H9 (cell line): ENCODE results near the gene CDC6. TPM values are rescaled to one million over a fixed set of nuclear protein-coding genes. Genes with fewer than 3 reads are reported as not detected.

Source experiments
- DNase-seq: peaks from one replicate; pipeline ENCODE4 v3.0.0-alpha.2; 2017
- H2AFZ ChIP-seq: one replicate; pipeline ENCODE4 v1.6.1; 2013; ENCODE audit warnings: mild to moderate bottlenecking, low read length, control low read depth, moderate library complexity
- H2AK5ac ChIP-seq: 2 replicates; pipeline ENCODE4 v1.6.1; 2013; ENCODE audit warnings: low read length, control low read depth, mixed read lengths; ENCODE audit not compliant: insufficient read length
- H2BK120ac ChIP-seq: one replicate; pipeline ENCODE4 v1.6.1; 2013; ENCODE audit warnings: low read depth, mild to moderate bottlenecking, low read length, control low read depth, inconsistent platforms; ENCODE audit not compliant: poor library complexity, severe bottlenecking
- H2BK12ac ChIP-seq: 2 replicates; pipeline ENCODE4 v1.6.1; 2013; ENCODE audit warnings: low read length, control low read depth, mixed read lengths, low read depth; ENCODE audit not compliant: insufficient read length
- H2BK15ac ChIP-seq: 2 replicates; pipeline ENCODE4 v1.6.1; 2013; ENCODE audit warnings: low read depth, low read length, control low read depth
- H2BK20ac ChIP-seq: one replicate; pipeline ENCODE4 v1.6.1; 2013; ENCODE audit warnings: low read depth, mild to moderate bottlenecking, low read length, control low read depth, inconsistent platforms; ENCODE audit not compliant: poor library complexity, severe bottlenecking
- H2BK5ac ChIP-seq: 2 replicates; pipeline ENCODE4 v1.6.1; 2013; ENCODE audit warnings: low read length, control low read depth, mixed read lengths; ENCODE audit not compliant: insufficient read length
- H3K14ac ChIP-seq: 2 replicates; pipeline ENCODE4 v1.6.1; 2013; ENCODE audit warnings: low read length, control low read depth; ENCODE audit not compliant: insufficient read depth
- H3K18ac ChIP-seq: 2 replicates; pipeline ENCODE4 v1.6.1; 2013; ENCODE audit warnings: low read depth, mild to moderate bottlenecking, mixed read lengths, low read length, control low read depth; ENCODE audit not compliant: insufficient read length
- H3K23ac ChIP-seq: 2 replicates; pipeline ENCODE4 v1.6.1; 2013; ENCODE audit warnings: low read length, control low read depth, mixed read lengths, low read depth; ENCODE audit not compliant: insufficient read length
- H3K23me2 ChIP-seq: 2 replicates; pipeline ENCODE4 v1.6.1; 2013; ENCODE audit warnings: low read depth, mild to moderate bottlenecking, mixed read lengths, low read length, control low read depth; ENCODE audit not compliant: insufficient read length, poor library complexity, severe bottlenecking
- H3K27ac ChIP-seq: 2 replicates; pipeline ENCODE4 v1.5.1; 2013; ENCODE audit warnings: low read length, control low read depth, mixed read lengths, low read depth; ENCODE audit not compliant: insufficient read length
- H3K27me3 ChIP-seq: 2 replicates; pipeline ENCODE4 v1.6.1; 2013; ENCODE audit warnings: low read length, control low read depth, inconsistent platforms; ENCODE audit not compliant: insufficient read depth
- H3K4ac ChIP-seq: 2 replicates; pipeline ENCODE4 v1.6.1; 2013; ENCODE audit warnings: low read depth, mild to moderate bottlenecking, control low read depth, inconsistent platforms, low read length, moderate library complexity
- H3K4me1 ChIP-seq: 2 replicates; pipeline ENCODE4 v1.6.1; 2013; ENCODE audit warnings: low read length, control low read depth, inconsistent platforms; ENCODE audit not compliant: insufficient read depth
- H3K4me2 ChIP-seq: 2 replicates; pipeline ENCODE4 v1.6.1; 2013; ENCODE audit warnings: low read length, control low read depth, mixed read lengths; ENCODE audit not compliant: insufficient read length, insufficient read depth
- H3K56ac ChIP-seq: 2 replicates; pipeline ENCODE4 v1.6.1; 2013; ENCODE audit warnings: low read depth, mild to moderate bottlenecking, mixed read lengths, low read length, control low read depth; ENCODE audit not compliant: insufficient read length
- H3K79me1 ChIP-seq: 2 replicates; pipeline ENCODE4 v1.6.1; 2013; ENCODE audit warnings: low read depth, mild to moderate bottlenecking, moderate library complexity, low read length, control low read depth, inconsistent platforms; ENCODE audit not compliant: insufficient read depth, poor library complexity, severe bottlenecking
- H3K79me2 ChIP-seq: 2 replicates; pipeline ENCODE4 v1.6.1; 2013; ENCODE audit warnings: low read length, control low read depth, inconsistent platforms; ENCODE audit not compliant: insufficient read depth
- H3K9ac ChIP-seq: 2 replicates; pipeline ENCODE4 v1.6.1; 2013; ENCODE audit warnings: low read length, control low read depth, mixed read lengths; ENCODE audit not compliant: insufficient read length; ENCODE audit errors: extremely low read depth
- H3K9me3 ChIP-seq: one replicate; pipeline ENCODE4 v1.6.1; 2013; ENCODE audit warnings: low read depth, low read length, inconsistent platforms; ENCODE audit not compliant: control insufficient read depth
- H3T11ph ChIP-seq: one replicate; pipeline ENCODE4 v1.6.1; 2013; ENCODE audit warnings: mild to moderate bottlenecking, low read length, control low read depth, inconsistent platforms
- H4K20me1 ChIP-seq: one replicate; pipeline ENCODE4 v1.6.1; 2013; ENCODE audit not compliant: control insufficient read depth, insufficient read length, insufficient read depth
- H4K5ac ChIP-seq: 2 replicates; pipeline ENCODE4 v1.6.1; 2013; ENCODE audit warnings: low read depth, mild to moderate bottlenecking, mixed read lengths, low read length, control low read depth; ENCODE audit not compliant: insufficient read length
- H4K8ac ChIP-seq: replicated peaks from 2 replicates; pipeline ENCODE4 v1.6.1; 2013; ENCODE audit warnings: low read length, control low read depth, mixed read lengths, low read depth; ENCODE audit not compliant: insufficient read length
- H4K91ac ChIP-seq: 2 replicates; pipeline ENCODE4 v1.6.1; 2013; ENCODE audit warnings: low read depth, mild to moderate bottlenecking, moderate library complexity, mixed read lengths, low read length, control low read depth; ENCODE audit not compliant: insufficient read length
- H3K27ac Mint-ChIP-seq, 3 experiments: 2 replicates in 2 of 3; 3 replicates in 1 of 3; pipeline ENCODE4 v1.8.0; 2020 to 2021; ENCODE audit warnings: mixed read lengths in 3 of 3, mild to moderate bottlenecking in 1 of 3, moderate library complexity in 1 of 3
- H3K27me3 Mint-ChIP-seq: 2 replicates; pipeline ENCODE4 v1.8.0; 2021; ENCODE audit warnings: low read depth, mild to moderate bottlenecking, moderate library complexity, mixed read lengths
- H3K36me3 Mint-ChIP-seq, 3 experiments: 2 replicates in 2 of 3; 3 replicates in 1 of 3; pipeline ENCODE4 v1.8.0; 2020 to 2021; ENCODE audit warnings: low read depth in 3 of 3, mixed read lengths in 3 of 3; ENCODE audit not compliant: insufficient read depth in 1 of 3
- H3K4me1 Mint-ChIP-seq, 2 experiments: 2 replicates each; pipeline ENCODE4 v1.8.0; 2020; ENCODE audit warnings: mixed read lengths in 2 of 2
- H3K4me3 Mint-ChIP-seq, 2 experiments: 2 replicates in 1 of 2; 3 replicates in 1 of 2; pipeline ENCODE4 v1.8.0; 2020 to 2021; ENCODE audit warnings: mild to moderate bottlenecking in 2 of 2, mixed read lengths in 2 of 2, moderate library complexity in 1 of 2
- H3K9me3 Mint-ChIP-seq, 2 experiments: 2 replicates in 1 of 2; 3 replicates in 1 of 2; pipeline ENCODE4 v1.8.0; 2020; ENCODE audit warnings: mild to moderate bottlenecking in 2 of 2, mixed read lengths in 2 of 2, moderate library complexity in 1 of 2
- CTCF ChIP-seq: fragments of 200-600 bp; sonication (generic); conservative IDR thresholded peaks from 3 replicates; pipeline ENCODE4 v1.8.0; 2021; ENCODE audit warnings: antibody characterized with exemption, mild to moderate bottlenecking
- WGBS: extraction: QIAGEN DNeasy Blood & Tissue Kit; methylation state at CpG from one replicate; pipeline ENCODE4 v1.1.7; 2013; ENCODE audit warnings: missing lambda C conversion rate, low lambda C conversion rate, mixed read lengths; ENCODE audit not compliant: insufficient read length; ENCODE audit errors: extremely low coverage; 5-methylcytosine and 5-hydroxymethylcytosine counted together
- total RNA-seq: library from RNA; stranded (reverse); gene quantifications from 2 replicates; pipeline ENCODE4 v1.2.1, GENCODE V29; 2021

Gene CDC6
- total RNA-seq, 1 experiment from 2014 or later: 131 TPM

GRCh38 chr17:40281663-40282062 is 6.0 kb upstream of the CDC6 start:
- H2BK20ac ChIP-seq: no peak overlapping the region
- H3K27me3 Mint-ChIP-seq: no peaks in the 10 kb centered on the region; the same call in 1 of the 2 replicates
- H3K4me2 ChIP-seq: no peak overlapping the region
- H3K27me3 ChIP-seq: no peaks in the 10 kb centered on the region
- DNase-seq: peak; percentile 71
- H2BK120ac ChIP-seq: no peak overlapping the region
- TF ChIP-seq CTCF: no peak
- H3K23me2 ChIP-seq: no peaks in the 10 kb centered on the region
- H3K79me2 ChIP-seq: no peaks in the 10 kb centered on the region
- no peak overlapping the region for H2AFZ ChIP-seq
- peak overlapping the region; percentile 72 for H3K18ac ChIP-seq
- peak overlapping the region; percentile 80; the same call in 1 of the 2 replicates for H3K4ac ChIP-seq
- H3K9ac ChIP-seq: no peak overlapping the region
- no peak overlapping the region for H2BK5ac ChIP-seq
- no peak overlapping the region for H3K56ac ChIP-seq
- H3K27ac ChIP-seq: peak overlapping the region; percentile 56
- no peaks in the 10 kb centered on the region for H3K79me1 ChIP-seq
- no peak overlapping the region for H2AK5ac ChIP-seq
- H2BK15ac ChIP-seq: no peak overlapping the region
- H3T11ph ChIP-seq: no peak overlapping the region
- no peaks in the 10 kb centered on the region for H3K9me3 Mint-ChIP-seq
- H3K27ac Mint-ChIP-seq: peak overlapping the region; percentile 81 to 95 (median 94); a peak in 6 of 7 replicates
- H2BK12ac ChIP-seq: no peak overlapping the region
- H4K5ac ChIP-seq: no peak overlapping the region
- no CpG with 5 or more reads among the region's 2 CpGs for WGBS
- no peak overlapping the region for H4K91ac ChIP-seq
- H3K36me3 Mint-ChIP-seq: peaks cover 23 to 43% (median 42%) of the 10 kb centered on the region in 3 experiments; a peak in 6 of 7 replicates
- no peak overlapping the region for H4K8ac ChIP-seq
- no peak overlapping the region for H3K4me3 Mint-ChIP-seq
- H3K23ac ChIP-seq: no peak overlapping the region
- peaks cover 16 to 21% of the 10 kb centered on the region in 2 experiments for H3K4me1 Mint-ChIP-seq
- no peaks in the 10 kb centered on the region for H4K20me1 ChIP-seq
- no peak overlapping the region for H3K14ac ChIP-seq
- peaks cover 7% of the 10 kb centered on the region; the same call in 1 of the 2 replicates for H3K4me1 ChIP-seq
- H3K9me3 ChIP-seq: no peaks in the 10 kb centered on the region
